Neutrophil (primary cell): ENCODE measurements around the gene TGFBR3L.

ENCODE experiments used
- H3K27ac ChIP-seq: fragments of 200-600 bp; sonication (generic); 2 replicates; pipeline ENCODE4 v1.5.1; 2016; ENCODE audit warnings: mild to moderate bottlenecking, moderate library complexity
- H3K27me3 ChIP-seq: fragments of 200-600 bp; sonication (generic); 2 replicates; pipeline ENCODE4 v1.6.0; 2016; ENCODE audit warnings: mild to moderate bottlenecking
- H3K36me3 ChIP-seq: fragments of 200-600 bp; sonication (generic); 2 replicates; pipeline ENCODE4 v1.5.1; 2017
- H3K4me1 ChIP-seq, 2 experiments: fragments of 200-600 bp in 1 of 2; sonication (generic) in 1 of 2; 1 replicate in 1 of 2; 2 replicates in 1 of 2; pipeline versions ENCODE4 v1.5.1 to v1.6.1; 2013 to 2016; ENCODE audit warnings: low read depth in 1 of 2, low read length in 1 of 2, mild to moderate bottlenecking in 1 of 2, moderate library complexity in 1 of 2; ENCODE audit not compliant: control insufficient read depth in 1 of 2, insufficient read depth in 1 of 2
- H3K4me3 ChIP-seq, 2 experiments: fragments of 200-600 bp in 1 of 2; sonication (generic) in 1 of 2; 1 replicate in 1 of 2; 2 replicates in 1 of 2; pipeline ENCODE4 v1.5.1; 2013 to 2016; ENCODE audit warnings: low read depth in 1 of 2, low read length in 1 of 2, mild to moderate bottlenecking in 1 of 2, moderate library complexity in 1 of 2
- H3K9me3 ChIP-seq: fragments of 200-600 bp; sonication (generic); 2 replicates; pipeline ENCODE4 v1.5.1; 2016
- CTCF ChIP-seq: fragments of 200-600 bp; sonication (generic); IDR thresholded peaks from 2 replicates; pipeline ENCODE4 v1.5.1; 2016; ENCODE audit warnings: antibody characterized with exemption

Gene TGFBR3L

GRCh38 chr19:7903244-7904073, 11.2 kb upstream of the TGFBR3L start, which contains the start of gene MAP2K7:
MAP2K7 (plus strand) TSS chr19:7903877; CDS start chr19:7903945, 68 bp downstream.
- H3K27ac ChIP-seq: peak within 1 kb of the TSS; percentile 96
- H3K9me3 ChIP-seq: no peaks in the 10 kb centered on the region
- H3K4me3 ChIP-seq: peak within 1 kb of the TSS; percentile 75 to 88
- TF ChIP-seq CTCF: peak; percentile 92
- peaks cover 22 to 23% of the 10 kb centered on the region in 2 experiments for H3K4me1 ChIP-seq
- peaks cover 37% of the 10 kb centered on the region for H3K27me3 ChIP-seq
- peaks cover 10% of the 10 kb centered on the region for H3K36me3 ChIP-seq

- Histone ChIP-seq H3K4me1 (peaks cover 22 to 23% of the 10 kb centered on the region in 2 experiments), H3K4me3 (peak overlapping the region; percentile 75 to 88), H3K27ac (peak overlapping the region; percentile 96), H3K27me3 (peaks cover 34% of the 10 kb centered on the region), H3K36me3 (peaks cover 18% of the 10 kb centered on the region), H3K9me3 (no peaks in the 10 kb centered on the region)
- TF ChIP-seq CTCF: no peak
Measured at GRCh38 chr19:7904074-7905020, 10.3 kb upstream of the TGFBR3L start.

GRCh38 chr19:7905268-7905667, 9.4 kb upstream of the TGFBR3L start:
- H3K36me3 ChIP-seq: peaks cover 28% of the 10 kb centered on the region
- no peak overlapping the region for H3K27ac ChIP-seq
- TF ChIP-seq CTCF: no peak
- H3K9me3 ChIP-seq: no peaks in the 10 kb centered on the region
- H3K4me3 ChIP-seq: no peak overlapping the region
- H3K27me3 ChIP-seq: peaks cover 25% of the 10 kb centered on the region
- H3K4me1 ChIP-seq: peaks cover 22 to 23% of the 10 kb centered on the region in 2 experiments

GRCh38 chr19:7905859-7906258, 8.8 kb upstream of the TGFBR3L start:
- Histone ChIP-seq H3K9me3 (no peaks in the 10 kb centered on the region), H3K36me3 (peaks cover 34% of the 10 kb centered on the region), H3K4me1 (peaks cover 22 to 23% of the 10 kb centered on the region in 2 experiments), H3K27me3 (peaks cover 20% of the 10 kb centered on the region), H3K27ac (no peak overlapping the region), H3K4me3 (no peak overlapping the region)
- no peak for TF ChIP-seq CTCF

- Histone ChIP-seq H3K36me3 (peaks cover 46% of the 10 kb centered on the region), H3K9me3 (no peaks in the 10 kb centered on the region), H3K4me1 (peaks cover 22 to 23% of the 10 kb centered on the region in 2 experiments), H3K4me3 (no peak overlapping the region), H3K27me3 (peaks cover 9% of the 10 kb centered on the region), H3K27ac (no peak overlapping the region)
- no peak for TF ChIP-seq CTCF
Measured at GRCh38 chr19:7907122-7907521, 7.5 kb upstream of the TGFBR3L start.
